Right kidney (tissue), 1 donor: ENCODE results near the gene FADS1.

Experiments used
- DNase-seq: peaks from one replicate; pipeline ENCODE4 v3.0.0-alpha.2; 2016

The FADS1 gene

GRCh38 chr11:61762223-61762615, 54.6 kb downstream of the FADS1 start:
- DNase-seq: no peak

DNA sequence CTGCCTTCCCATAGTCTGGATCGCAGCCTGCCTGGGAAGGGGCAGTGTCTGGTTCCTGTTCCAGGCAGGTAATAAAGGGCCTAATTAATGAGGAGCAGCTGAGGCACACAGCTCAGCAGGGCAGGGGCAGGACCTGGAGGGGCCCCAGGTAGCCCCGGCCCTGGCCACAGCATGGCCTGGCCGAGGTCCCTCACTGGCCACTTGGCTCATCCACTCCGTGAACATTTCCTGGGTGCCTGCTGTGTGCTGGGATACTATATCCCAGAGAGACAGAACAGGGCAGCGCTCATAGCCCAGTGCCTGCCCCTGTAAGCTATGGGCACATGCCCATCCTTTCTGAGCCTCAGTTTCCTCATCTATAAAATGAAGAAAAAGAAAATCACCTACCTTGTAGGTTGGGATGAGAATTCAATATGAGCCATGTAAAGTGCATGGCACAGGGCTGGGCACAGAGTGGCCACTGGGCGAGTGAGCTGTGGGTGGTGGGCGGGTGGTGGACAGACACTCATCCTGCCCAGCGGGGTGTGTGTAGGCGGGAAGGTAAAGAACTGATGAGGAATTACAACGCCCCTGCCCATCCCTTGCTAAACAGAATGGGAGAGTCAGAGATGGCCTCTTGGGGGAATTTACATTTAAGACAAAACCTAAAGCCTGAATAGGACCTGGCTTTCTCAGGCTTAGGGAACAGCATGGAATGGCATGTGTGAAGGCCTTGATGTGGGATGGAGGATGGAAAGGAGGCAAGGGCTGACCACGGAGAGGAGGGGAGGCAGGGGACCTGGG, 55.2 kb downstream of the FADS1 start:
- no peak for DNase-seq

GRCh38 chr11:61760946-61761345, 55.9 kb downstream of the FADS1 start:
- no peak for DNase-seq

DNA sequence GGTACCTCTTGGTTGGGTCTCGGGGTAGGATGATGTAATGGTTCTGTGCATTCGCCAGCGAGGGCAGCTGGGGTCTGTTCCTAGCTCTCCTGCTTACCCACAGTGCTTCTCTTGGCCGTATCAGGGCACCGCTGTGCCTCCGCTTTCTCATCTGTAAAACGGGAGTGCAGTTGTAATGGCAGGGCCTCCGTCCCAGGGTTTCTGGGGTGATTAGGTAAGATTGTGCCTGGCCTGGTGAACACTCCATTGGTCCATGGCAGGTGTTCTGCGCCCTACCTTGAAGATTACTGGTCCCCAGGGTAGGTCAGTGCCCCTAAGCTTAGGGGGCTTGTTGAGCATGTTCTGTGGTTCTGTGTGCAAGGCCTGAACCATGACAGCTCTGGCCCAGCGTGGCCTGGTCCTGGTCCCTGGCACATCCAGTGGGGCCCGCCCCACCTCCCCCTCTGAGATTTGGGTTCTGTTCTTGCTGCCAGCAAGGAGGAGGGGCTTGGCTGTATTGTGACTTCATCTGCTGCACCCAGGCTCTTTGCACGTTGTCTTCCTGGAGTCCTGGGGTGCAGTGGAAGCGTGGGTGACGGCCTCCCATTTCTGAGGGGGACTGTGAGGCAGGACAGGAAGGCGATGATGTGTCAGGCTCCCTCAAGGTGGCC, 59.5 kb downstream of the FADS1 start:
- DNase-seq: no peak

- DNase-seq: no peak
Observed at GRCh38 chr11:61756452-61757212, 60.2 kb downstream of the FADS1 start.

- no peak for DNase-seq
Observed at GRCh38 chr11:61756147-61756451, 60.7 kb downstream of the FADS1 start.

DNA sequence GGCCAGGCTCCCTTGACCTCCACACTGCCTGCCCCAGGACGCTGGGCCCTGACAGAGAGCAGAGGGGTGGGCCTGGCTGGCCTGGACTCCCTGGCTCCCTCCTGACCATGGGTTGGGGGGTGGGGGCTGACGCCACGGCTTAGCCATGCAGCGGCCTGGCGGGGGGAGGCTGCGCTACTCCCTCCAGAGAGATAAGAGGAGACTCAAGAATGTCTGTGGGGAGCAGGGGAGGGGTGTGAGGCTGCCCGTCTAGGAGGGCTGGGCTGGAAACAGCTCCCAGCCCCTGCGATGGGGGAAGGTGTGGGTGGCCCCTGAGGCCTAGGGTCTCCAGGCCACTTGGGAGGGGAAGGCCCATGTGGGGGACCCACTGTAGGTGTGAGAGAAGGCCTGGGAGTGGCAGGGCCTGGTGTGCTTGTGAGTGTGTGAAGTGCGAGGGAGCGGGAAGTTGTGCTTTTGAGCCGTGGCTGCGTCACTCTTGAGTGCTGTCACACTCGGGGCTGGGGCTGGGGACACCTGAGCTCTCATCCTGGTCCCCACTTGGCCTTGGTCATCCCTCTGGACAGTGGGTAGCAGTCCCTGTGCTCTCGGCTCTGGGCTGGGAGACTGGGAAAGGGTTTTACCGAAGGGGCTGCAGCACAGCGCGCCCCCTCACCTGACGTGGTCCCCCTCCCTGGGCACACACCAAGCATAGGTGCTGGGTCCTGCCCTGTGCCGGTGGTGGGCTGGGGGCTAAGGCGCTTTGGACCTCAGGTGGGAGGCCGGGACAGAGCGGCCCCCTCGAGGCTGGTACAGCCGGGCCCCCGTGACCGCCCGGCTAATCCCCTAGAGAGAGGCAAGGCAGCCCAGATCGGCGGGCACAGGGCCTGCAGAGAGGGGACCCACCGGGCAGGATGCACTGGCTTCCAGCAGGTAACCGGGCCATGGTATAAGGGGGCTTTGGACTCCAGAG, 62.0 kb downstream of the FADS1 start:
- no peak for DNase-seq

GRCh38 chr11:61753672-61754071, 63.1 kb downstream of the FADS1 start:
- no peak for DNase-seq

DNA sequence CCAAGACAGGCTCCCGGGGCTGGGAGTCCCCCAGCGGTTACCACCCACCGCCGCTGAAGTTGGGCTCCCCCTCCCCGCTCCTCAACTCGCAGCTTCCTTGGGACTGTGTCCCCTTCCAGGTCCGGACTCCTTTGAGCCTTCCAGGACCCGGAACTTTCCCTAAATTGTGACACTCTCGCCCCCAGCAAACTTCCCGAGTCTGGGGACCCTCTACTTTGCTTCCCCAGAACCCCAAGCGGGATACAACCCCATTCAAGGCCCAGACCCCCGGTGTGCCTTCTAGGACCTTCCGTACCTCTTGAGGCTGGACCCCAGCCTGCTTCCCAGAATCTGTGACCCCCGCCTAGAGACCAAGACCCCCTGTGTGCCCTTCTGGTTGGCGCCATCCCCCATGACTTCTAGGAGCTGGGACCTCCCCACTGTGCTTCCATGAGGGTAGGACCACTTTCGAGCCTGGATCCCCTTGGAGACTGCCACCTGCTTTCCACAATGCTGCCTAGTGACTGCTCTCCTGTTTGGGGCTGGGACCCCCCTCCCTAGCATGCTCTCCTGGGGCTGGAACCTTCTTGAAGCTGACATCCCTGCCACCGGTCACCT, 63.8 kb downstream of the FADS1 start:
- DNase-seq: no peak

DNA sequence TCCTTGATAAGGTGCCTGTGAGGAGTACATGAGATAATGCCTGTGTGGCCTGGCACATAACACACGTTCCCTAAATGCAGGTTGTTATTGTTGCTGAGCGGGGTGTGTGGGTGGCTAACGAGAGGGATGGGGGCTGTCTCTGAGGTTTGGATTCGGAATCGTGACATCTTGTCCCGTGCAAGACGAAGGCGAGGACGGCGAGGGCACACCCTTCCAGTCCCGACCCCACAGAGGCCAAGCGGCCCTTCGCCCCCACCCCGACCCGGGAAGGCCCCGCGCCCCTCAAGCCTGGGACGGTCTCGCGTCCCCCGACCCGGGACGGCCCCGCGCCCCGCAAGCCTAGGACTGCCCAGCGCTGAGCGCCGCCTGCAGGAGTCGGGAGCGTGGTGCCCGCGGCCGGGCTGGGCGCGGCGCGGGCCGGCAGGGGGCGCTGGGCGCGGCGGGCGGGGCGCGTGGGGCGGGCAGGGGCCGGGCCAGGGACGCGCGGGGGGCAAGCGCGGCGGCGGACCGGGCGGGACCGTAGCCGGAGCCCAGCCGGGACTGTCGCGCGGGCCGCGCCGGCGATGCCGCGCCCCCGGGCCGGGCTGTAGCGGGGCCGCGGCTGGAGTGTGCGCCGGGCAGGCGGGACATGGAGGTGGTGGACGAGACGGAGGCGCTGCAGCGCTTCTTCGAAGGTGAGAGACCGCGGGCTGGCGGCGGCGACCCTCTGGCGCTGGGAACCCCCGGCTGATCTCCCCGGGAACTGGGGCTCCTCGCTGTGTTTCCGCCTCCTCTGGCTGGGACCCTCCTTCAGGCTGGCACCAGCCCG, 64.5 kb downstream of the FADS1 start, which contains the start of gene MYRF:
TSS of gene MYRF (plus strand) at position 520 of the 808 bp plus-strand sequence. CDS start at position 629, 109 bp downstream.
- no peak for DNase-seq

- no peak for DNase-seq
Observed at GRCh38 chr11:61751384-61751783, 65.4 kb downstream of the FADS1 start.

DNA sequence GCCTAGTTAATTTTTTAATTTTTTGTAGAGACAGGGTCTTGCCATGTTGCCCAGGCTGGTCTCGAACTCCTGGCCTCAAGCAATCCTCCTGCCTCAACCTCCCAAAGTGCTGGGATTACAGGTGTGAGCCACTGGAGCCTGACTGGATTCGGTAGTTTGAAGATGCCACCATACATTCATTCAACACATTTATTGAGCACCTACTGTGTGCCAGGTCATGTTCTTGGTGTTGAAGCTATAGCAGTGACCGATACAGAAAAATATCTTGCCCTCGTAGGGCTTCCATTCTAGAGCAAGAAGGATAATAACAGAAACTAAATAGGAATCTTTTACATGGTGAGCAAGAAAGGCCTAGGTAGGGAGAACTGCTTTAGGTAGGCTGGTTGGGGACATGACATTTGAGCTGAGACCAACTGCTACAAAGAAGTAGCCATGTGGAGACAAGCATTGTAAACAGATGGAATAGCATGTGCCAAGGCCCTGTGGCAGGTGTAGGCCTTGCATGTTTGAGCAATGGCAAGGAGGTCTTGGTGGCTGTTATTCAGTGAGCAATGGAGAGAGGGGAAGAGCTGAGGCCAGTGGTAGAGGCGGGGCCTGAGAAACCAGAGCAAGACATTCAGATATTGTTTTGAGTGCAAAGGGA, 66.1 kb downstream of the FADS1 start:
- DNase-seq: no peak
